Vagina (tissue), 2 donors: ENCODE measurements around the gene PARM1. TPM values are rescaled to one million over a fixed set of nuclear protein-coding genes. Genes with fewer than 3 reads are reported as not detected.

Experiments
- DNase-seq, 2 donors: peaks; one replicate each; pipeline ENCODE4 v3.0.0-alpha.2; 2017; ENCODE audit errors: extremely low spot score in 2 of 2
- H3K27ac ChIP-seq: fragments of 200-600 bp; sonication (generic); one replicate; pipeline ENCODE4 v1.5.1; 2019
- H3K27me3 ChIP-seq: fragments of 200-600 bp; sonication (generic); one replicate; pipeline ENCODE4 v1.5.1; 2019
- H3K36me3 ChIP-seq, 2 donors: fragments of 200-600 bp; sonication (generic); one replicate each; pipeline ENCODE4 v1.5.1; 2017 to 2019
- H3K4me1 ChIP-seq: fragments of 200-600 bp; sonication (generic); one replicate; pipeline ENCODE4 v1.5.1; 2019
- H3K4me3 ChIP-seq, 2 donors: fragments of 200-600 bp; sonication (generic); 1 replicate in 1 of 2; 2 replicates in 1 of 2; pipeline ENCODE4 v1.5.1; 2016 to 2019
- H3K9me3 ChIP-seq: fragments of 200-600 bp; sonication (generic); one replicate; pipeline ENCODE4 v1.5.1; 2019
- CTCF ChIP-seq, 3 experiments: fragments of 450-650 bp in 2 of 3; fragments of 200-600 bp in 1 of 3; sonication (generic) in 1 of 3; IDR thresholded peaks; one replicate each; pipeline ENCODE4 v1.5.1; 2017 to 2019; ENCODE audit warnings: antibody characterized with exemption in 3 of 3, mild to moderate bottlenecking in 2 of 3, moderate library complexity in 2 of 3
- POLR2A ChIP-seq, 2 donors: fragments of 450-650 bp; IDR thresholded peaks; one replicate each; pipeline ENCODE4 v1.6.1; 2017; ENCODE audit warnings: antibody characterized with exemption in 2 of 2, mild to moderate bottlenecking in 2 of 2, moderate library complexity in 2 of 2
- POLR2AphosphoS5 ChIP-seq, 2 donors: sonication (generic); formaldehyde crosslinking; IDR thresholded peaks; one replicate each; pipeline ENCODE4 v1.9.0; 2017; ENCODE audit warnings: antibody characterized with exemption in 2 of 2, mild to moderate bottlenecking in 2 of 2, low read depth in 1 of 2; ENCODE audit not compliant: insufficient read depth in 1 of 2
- intact Hi-C: fragments of 100-400 bp; cut with DNase I; formaldehyde crosslinking; loops from one replicate; pipeline ENCODE4 v1.15.1; 2023
- total RNA-seq: library from RNA; depleted of rRNA; stranded (reverse); fragments of >200 nt; gene quantifications from one replicate; pipeline ENCODE4 v1.2.3, GENCODE V29; 2016

PARM1 gene
- total RNA-seq, 1 donor from 2014 or later, result 26.3 TPM

- H3K27me3 ChIP-seq, result no peaks in the 10 kb centered on the region
- intact Hi-C loops, result no loop called here
- H3K4me3 ChIP-seq, result no peak overlapping the region
- no peaks in the 10 kb centered on the region for H3K4me1 ChIP-seq
- no peaks in the 10 kb centered on the region for H3K36me3 ChIP-seq
- TF ChIP-seq POLR2AphosphoS5 (IDR thresholded peaks at IDR 0.05; ENCODE audit: insufficient read depth in 1 of 2, low read depth in 1 of 2) (no peak), POLR2A (IDR thresholded peaks at IDR 0.05) (no peak), CTCF (IDR thresholded peaks at IDR 0.05) (no peak)
- no peaks in the 10 kb centered on the region for H3K9me3 ChIP-seq
- no peak for DNase-seq
- no peak overlapping the region for H3K27ac ChIP-seq
These were observed 97.1 kb downstream of the PARM1 start for GRCh38 chr4:75030028-75030427.

GRCh38 chr4:75030649-75031235 is 97.8 kb downstream of the PARM1 start:
- H3K27me3 ChIP-seq, result no peaks in the 10 kb centered on the region
- intact Hi-C loops, result no loop called here
- H3K36me3 ChIP-seq, result no peaks in the 10 kb centered on the region
- H3K9me3 ChIP-seq, result no peaks in the 10 kb centered on the region
- no peaks in the 10 kb centered on the region for H3K4me1 ChIP-seq
- TF ChIP-seq CTCF (IDR thresholded peaks at IDR 0.05) (no peak), POLR2A (IDR thresholded peaks at IDR 0.05) (no peak), POLR2AphosphoS5 (IDR thresholded peaks at IDR 0.05; ENCODE audit: insufficient read depth in 1 of 2, low read depth in 1 of 2) (no peak)
- H3K27ac ChIP-seq, result no peak overlapping the region
- H3K4me3 ChIP-seq, result no peak overlapping the region
- no peak for DNase-seq

GRCh38 chr4:75031775-75032174 is 98.9 kb downstream of the PARM1 start:
- Histone ChIP-seq H3K9me3 (no peaks in the 10 kb centered on the region), H3K27me3 (no peaks in the 10 kb centered on the region), H3K4me1 (no peaks in the 10 kb centered on the region), H3K4me3 (no peak overlapping the region), H3K27ac (no peak overlapping the region), H3K36me3 (no peaks in the 10 kb centered on the region)
- DNase-seq, result no peak
- TF ChIP-seq CTCF (IDR thresholded peaks at IDR 0.05) (no peak), POLR2A (IDR thresholded peaks at IDR 0.05) (no peak), POLR2AphosphoS5 (IDR thresholded peaks at IDR 0.05; ENCODE audit: insufficient read depth in 1 of 2, low read depth in 1 of 2) (no peak)
- intact Hi-C loops, result no loop called here

- intact Hi-C loops, result no loop called here
- Histone ChIP-seq H3K36me3 (no peaks in the 10 kb centered on the region), H3K9me3 (no peaks in the 10 kb centered on the region), H3K4me1 (no peaks in the 10 kb centered on the region), H3K4me3 (no peak overlapping the region), H3K27me3 (no peaks in the 10 kb centered on the region), H3K27ac (no peak overlapping the region)
- DNase-seq, result no peak
- TF ChIP-seq CTCF (IDR thresholded peaks at IDR 0.05) (no peak), POLR2A (IDR thresholded peaks at IDR 0.05) (no peak), POLR2AphosphoS5 (IDR thresholded peaks at IDR 0.05; ENCODE audit: insufficient read depth in 1 of 2, low read depth in 1 of 2) (no peak)
These were observed 101.6 kb downstream of the PARM1 start for GRCh38 chr4:75034523-75034922.

GRCh38 chr4:75035321-75035720 is 102.4 kb downstream of the PARM1 start:
- H3K4me1 ChIP-seq, result no peaks in the 10 kb centered on the region
- no peaks in the 10 kb centered on the region for H3K9me3 ChIP-seq
- intact Hi-C loops, result no loop called here
- H3K36me3 ChIP-seq, result no peaks in the 10 kb centered on the region
- TF ChIP-seq POLR2A (IDR thresholded peaks at IDR 0.05) (no peak), CTCF (IDR thresholded peaks at IDR 0.05) (no peak), POLR2AphosphoS5 (IDR thresholded peaks at IDR 0.05; ENCODE audit: insufficient read depth in 1 of 2, low read depth in 1 of 2) (no peak)
- no peak for DNase-seq
- no peak overlapping the region for H3K27ac ChIP-seq
- H3K4me3 ChIP-seq, result no peak overlapping the region
- no peaks in the 10 kb centered on the region for H3K27me3 ChIP-seq
